Mesenchymal stem cell (in vitro differentiated cells and primary cell): Measurements from ENCODE around the gene TP73.

ENCODE experiments used
- DNase-seq: peaks from one replicate; pipeline ENCODE4 v3.0.0-alpha.2; 2013
- H2AFZ ChIP-seq: one replicate; pipeline ENCODE4 v1.6.1; 2013; ENCODE audit warnings: low read depth, mild to moderate bottlenecking, control low read depth, inconsistent platforms, low read length, moderate library complexity
- H2AK5ac ChIP-seq: 2 replicates; pipeline ENCODE4 v1.6.1; 2013; ENCODE audit warnings: low read length, moderate library complexity, mild to moderate bottlenecking, inconsistent platforms; ENCODE audit not compliant: severe bottlenecking
- H2BK120ac ChIP-seq: one replicate; pipeline ENCODE4 v1.6.1; 2013; ENCODE audit warnings: low read depth, mild to moderate bottlenecking, inconsistent platforms, low read length, moderate library complexity
- H2BK12ac ChIP-seq, 2 experiments: one replicate each; pipeline ENCODE4 v1.6.1; 2013; ENCODE audit warnings: inconsistent platforms in 2 of 2, low read length in 2 of 2, mild to moderate bottlenecking in 2 of 2, moderate library complexity in 2 of 2, control low read depth in 1 of 2
- H2BK15ac ChIP-seq: one replicate; pipeline ENCODE4 v1.6.1; 2013; ENCODE audit warnings: mild to moderate bottlenecking, low read depth, inconsistent platforms; ENCODE audit not compliant: poor library complexity, severe bottlenecking
- H2BK5ac ChIP-seq: 2 replicates; pipeline ENCODE4 v1.6.1; 2013; ENCODE audit warnings: low read depth, mild to moderate bottlenecking, low read length, control low read depth, inconsistent platforms; ENCODE audit not compliant: poor library complexity, severe bottlenecking
- H3K14ac ChIP-seq, 2 experiments: one replicate each; pipeline ENCODE4 v1.6.1; 2013; ENCODE audit warnings: inconsistent platforms in 2 of 2, low read length in 2 of 2, control low read depth in 1 of 2, mild to moderate bottlenecking in 1 of 2, moderate library complexity in 1 of 2
- H3K18ac ChIP-seq, 2 experiments: one replicate each; pipeline ENCODE4 v1.6.1; 2013; ENCODE audit warnings: inconsistent platforms in 2 of 2, low read length in 2 of 2, control low read depth in 1 of 2, low read depth in 1 of 2, mild to moderate bottlenecking in 1 of 2
- H3K23ac ChIP-seq, 2 experiments: one replicate each; pipeline ENCODE4 v1.6.1; 2013; ENCODE audit warnings: inconsistent platforms in 2 of 2, low read length in 2 of 2, mild to moderate bottlenecking in 2 of 2, moderate library complexity in 2 of 2, control low read depth in 1 of 2
- H3K27ac ChIP-seq: 2 replicates; pipeline ENCODE4 v1.5.1; 2013; ENCODE audit warnings: mild to moderate bottlenecking, moderate library complexity, low read length, control low read depth, inconsistent platforms; ENCODE audit not compliant: poor library complexity, severe bottlenecking
- H3K27me3 ChIP-seq, 2 experiments: 2 replicates each; pipeline versions ENCODE4 v1.6.1 to v1.7.0; 2013; ENCODE audit warnings: low read length in 2 of 2, mild to moderate bottlenecking in 2 of 2, moderate library complexity in 2 of 2, control low read depth in 1 of 2, inconsistent platforms in 1 of 2; ENCODE audit not compliant: control insufficient read depth in 1 of 2, insufficient read depth in 1 of 2
- H3K36me3 ChIP-seq, 2 experiments: 2 replicates each; pipeline versions ENCODE4 v1.6.1 to v1.7.0; 2013; ENCODE audit warnings: low read length in 2 of 2, control low read depth in 1 of 2, inconsistent platforms in 1 of 2, low read depth in 1 of 2, mild to moderate bottlenecking in 1 of 2; ENCODE audit not compliant: insufficient read depth in 2 of 2, control insufficient read depth in 1 of 2
- H3K4ac ChIP-seq, 2 experiments: one replicate each; pipeline ENCODE4 v1.6.1; 2013; ENCODE audit warnings: inconsistent platforms in 2 of 2, low read length in 2 of 2, mild to moderate bottlenecking in 2 of 2, moderate library complexity in 2 of 2, control low read depth in 1 of 2, low read depth in 1 of 2
- H3K4me1 ChIP-seq: 2 replicates; pipeline ENCODE4 v1.6.1; 2013; ENCODE audit warnings: low read depth, low read length, control low read depth; ENCODE audit not compliant: control insufficient read depth, insufficient read depth
- H3K4me2 ChIP-seq: 2 replicates; pipeline ENCODE4 v1.6.1; 2013; ENCODE audit warnings: low read length, mild to moderate bottlenecking, inconsistent platforms; ENCODE audit not compliant: poor library complexity, severe bottlenecking
- H3K4me3 ChIP-seq, 2 experiments: 2 replicates each; pipeline versions ENCODE4 v1.5.1 to v1.7.0; 2013; ENCODE audit warnings: low read length in 2 of 2, mild to moderate bottlenecking in 2 of 2, control low read depth in 1 of 2, low read depth in 1 of 2; ENCODE audit not compliant: insufficient read depth in 1 of 2
- H3K79me1 ChIP-seq: replicated peaks from 2 replicates; pipeline ENCODE4 v1.6.1; 2013; ENCODE audit warnings: mild to moderate bottlenecking, control low read depth, low read length, inconsistent platforms; ENCODE audit not compliant: poor library complexity, severe bottlenecking
- H3K9ac ChIP-seq: 2 replicates; pipeline ENCODE4 v1.7.0; 2013; ENCODE audit warnings: mild to moderate bottlenecking, low read length, moderate library complexity
- H3K9me3 ChIP-seq: 2 replicates; pipeline ENCODE4 v1.7.0; 2013; ENCODE audit warnings: mild to moderate bottlenecking, low read length; ENCODE audit not compliant: control insufficient read depth
- H4K8ac ChIP-seq: one replicate; pipeline ENCODE4 v1.6.1; 2013; ENCODE audit warnings: inconsistent platforms, mild to moderate bottlenecking, low read length, moderate library complexity
- H4K91ac ChIP-seq: one replicate; pipeline ENCODE4 v1.6.1; 2013; ENCODE audit warnings: mild to moderate bottlenecking, low read length, inconsistent platforms
- WGBS: methylation state at CpG from one replicate; pipeline ENCODE4 v1.1.7; 2013; ENCODE audit warnings: mixed read lengths; 5-methylcytosine and 5-hydroxymethylcytosine counted together

TP73 gene

GRCh38 chr1:3779912-3780416 lies 127.6 kb downstream of the TP73 start:
- H2BK15ac ChIP-seq, result no peak overlapping the region
- no peak overlapping the region for H3K9ac ChIP-seq

GRCh38 chr1:3780901-3781300 lies 128.6 kb downstream of the TP73 start:
- DNase-seq, result no peak
- Histone ChIP-seq H4K91ac (no peak overlapping the region), H3K27me3 (no peaks in the 10 kb centered on the region), H3K18ac (no peak overlapping the region), H3K4me1 (peaks cover 20% of the 10 kb centered on the region), H2BK5ac (no peak overlapping the region), H4K8ac (no peak overlapping the region), H3K27ac (no peak overlapping the region), H3K9me3 (no peaks in the 10 kb centered on the region), H3K36me3 (peaks cover 76 to 80% of the 10 kb centered on the region in 2 experiments), H3K9ac (no peak overlapping the region), H2BK120ac (no peak overlapping the region), H2BK12ac (no peak overlapping the region), H2AK5ac (no peak overlapping the region), H3K4me2 (no peak overlapping the region), H3K4ac (no peak overlapping the region), H3K79me1 (peaks cover 30% of the 10 kb centered on the region), H2BK15ac (no peak overlapping the region), H3K14ac (no peak overlapping the region), H3K23ac (no peak overlapping the region), H2AFZ (no peak overlapping the region), H3K4me3 (no peak overlapping the region)
- WGBS, result 96% methylated on average over 18 of the region's 21 CpGs

More at GRCh38 chr1:3779912-3780416, 127.6 kb downstream of the TP73 start:
- Histone ChIP-seq H3K23ac (no peak overlapping the region), H3K27ac (no peak overlapping the region), H3K79me1 (peaks cover 28% of the 10 kb centered on the region), H4K8ac (no peak overlapping the region), H3K27me3 (no peaks in the 10 kb centered on the region), H3K4me2 (no peak overlapping the region), H4K91ac (no peak overlapping the region), H2BK12ac (no peak overlapping the region), H3K4ac (no peak overlapping the region), H3K18ac (no peak overlapping the region), H3K36me3 (peaks cover 67 to 77% of the 10 kb centered on the region in 2 experiments), H3K4me3 (no peak overlapping the region), H2AFZ (no peak overlapping the region), H3K4me1 (peaks cover 29% of the 10 kb centered on the region), H2BK5ac (no peak overlapping the region), H3K9me3 (no peaks in the 10 kb centered on the region), H2BK120ac (no peak overlapping the region), H3K14ac (no peak overlapping the region), H2AK5ac (no peak overlapping the region)
- WGBS, result 97% methylated on average over 20 of the region's 20 CpGs
- DNase-seq, result no peak

- no peak overlapping the region for H2BK5ac ChIP-seq
- no peak overlapping the region for H4K91ac ChIP-seq
- H3K36me3 ChIP-seq, result peaks cover 90 to 97% of the 10 kb centered on the region in 2 experiments
- no peaks in the 10 kb centered on the region for H3K9me3 ChIP-seq
- H3K14ac ChIP-seq, result no peak overlapping the region
- no peak for DNase-seq
- no peak overlapping the region for H3K4me2 ChIP-seq
- WGBS, result 96% methylated on average over 28 of the region's 30 CpGs
- no peak overlapping the region for H2BK12ac ChIP-seq
- no peak overlapping the region for H3K9ac ChIP-seq
- no peak overlapping the region for H2BK15ac ChIP-seq
- peaks cover 46% of the 10 kb centered on the region for H3K79me1 ChIP-seq
- H3K23ac ChIP-seq, result no peak overlapping the region
- H3K27ac ChIP-seq, result no peak overlapping the region
- H4K8ac ChIP-seq, result no peak overlapping the region
- no peak overlapping the region for H3K18ac ChIP-seq
- no peak overlapping the region for H3K4ac ChIP-seq
- H2AK5ac ChIP-seq, result no peak overlapping the region
- no peak overlapping the region for H2AFZ ChIP-seq
- H2BK120ac ChIP-seq, result no peak overlapping the region
- H3K4me1 ChIP-seq, result no peaks in the 10 kb centered on the region
- no peaks in the 10 kb centered on the region for H3K27me3 ChIP-seq
- H3K4me3 ChIP-seq, result no peak overlapping the region
Observed at GRCh38 chr1:3783651-3784474, 131.5 kb downstream of the TP73 start.

- Histone ChIP-seq H3K79me1 (peaks cover 48% of the 10 kb centered on the region), H4K8ac (no peak overlapping the region), H3K9ac (no peak overlapping the region), H3K9me3 (no peaks in the 10 kb centered on the region), H3K4me3 (no peak overlapping the region), H3K36me3 (peaks cover 90% of the 10 kb centered on the region in 2 experiments), H2BK12ac (no peak overlapping the region), H3K23ac (no peak overlapping the region), H2AFZ (no peak overlapping the region), H3K27me3 (no peaks in the 10 kb centered on the region), H3K4me2 (no peak overlapping the region), H3K4ac (no peak overlapping the region), H2BK15ac (no peak overlapping the region), H2BK5ac (no peak overlapping the region), H3K14ac (no peak overlapping the region), H2AK5ac (no peak overlapping the region), H4K91ac (no peak overlapping the region), H2BK120ac (no peak overlapping the region), H3K4me1 (peaks cover 2% of the 10 kb centered on the region), H3K18ac (no peak overlapping the region), H3K27ac (no peak overlapping the region)
- 98% methylated on average over 13 of the region's 13 CpGs for WGBS
- no peak for DNase-seq
Observed at GRCh38 chr1:3785045-3785444, 132.7 kb downstream of the TP73 start.
